Mucosa of gallbladder (tissue), 1 donor: Measurements from ENCODE around the gene PODN. TPM values are rescaled to one million over a fixed set of nuclear protein-coding genes. Genes with fewer than 3 reads are reported as not detected.

Source experiments
- DNase-seq: peaks from one replicate; pipeline ENCODE4 v3.0.0-alpha.2; 2020; ENCODE audit warnings: low spot score
- total RNA-seq: library from RNA; stranded (reverse); gene quantifications from one replicate; pipeline ENCODE4 v1.2.1, GENCODE V29; 2021
- donor health status: DM: no; HTN: no; CAD: no.

PODN gene
- total RNA-seq, 1 donor from 2014 or later: 250 TPM

DNA sequence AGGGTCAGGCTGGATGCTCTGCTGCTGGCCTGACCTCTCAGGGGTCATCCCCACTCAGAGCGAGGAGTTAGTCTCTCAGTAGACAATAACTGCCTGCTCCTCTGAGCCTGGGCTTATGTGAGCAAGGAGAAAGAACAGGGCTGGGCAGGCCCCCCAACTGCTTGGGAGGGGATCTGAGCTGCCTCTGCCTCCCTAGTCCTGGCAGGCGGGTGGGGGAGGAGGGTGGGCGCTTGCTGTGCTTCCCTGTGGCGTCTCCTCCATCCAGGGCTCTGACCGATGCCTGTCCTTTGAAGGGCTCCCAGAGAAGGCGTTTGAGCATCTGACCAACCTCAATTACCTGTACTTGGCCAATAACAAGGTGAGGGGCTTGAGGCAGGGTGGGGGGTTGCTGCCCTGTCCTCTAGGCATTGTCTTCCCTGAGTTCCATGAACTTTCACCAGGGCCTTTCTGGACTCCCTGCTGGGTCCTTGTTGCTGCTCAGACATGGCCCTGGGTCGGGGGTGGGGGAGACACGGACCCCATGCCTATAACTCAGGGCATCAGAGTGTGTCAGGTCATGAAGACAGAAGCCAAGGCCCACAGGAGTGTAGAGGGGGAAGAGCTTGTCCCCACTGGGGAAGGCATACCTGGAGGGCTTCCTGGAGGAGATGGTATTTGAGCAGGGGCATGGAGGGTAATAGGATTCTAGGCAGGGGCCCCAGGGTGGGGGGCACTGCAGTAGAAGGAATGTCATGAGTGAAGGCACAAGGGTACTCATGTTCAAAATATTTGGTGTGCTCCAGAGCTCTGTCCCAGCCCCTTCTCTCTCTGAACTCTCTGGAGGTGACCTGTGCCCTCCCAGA is 12.5 kb downstream of the PODN start:
- DNase-seq: no peak

DNA sequence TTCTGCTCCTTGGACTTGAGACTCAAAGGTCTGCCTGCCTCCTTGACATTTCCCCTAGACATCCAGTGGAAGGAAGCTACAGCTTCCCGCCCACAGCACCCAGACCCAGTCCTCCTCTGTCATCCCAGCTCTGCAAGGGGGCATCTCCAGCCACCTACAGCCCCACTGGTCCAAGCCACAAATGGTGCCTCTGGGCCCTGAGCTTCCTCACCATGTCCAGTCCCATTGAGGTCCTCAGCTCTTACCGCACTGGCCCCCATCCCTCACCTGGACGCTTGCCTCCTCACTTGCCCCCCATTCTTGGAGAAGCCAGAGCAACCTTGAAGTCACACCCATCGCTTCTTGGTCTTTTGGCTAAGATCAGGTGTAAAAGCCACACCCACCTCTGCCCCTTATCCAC is 13.2 kb downstream of the PODN start:
- DNase-seq: no peak

- DNase-seq: no peak
Observed at GRCh38 chr1:53075761-53076163, 13.7 kb downstream of the PODN start.

DNA sequence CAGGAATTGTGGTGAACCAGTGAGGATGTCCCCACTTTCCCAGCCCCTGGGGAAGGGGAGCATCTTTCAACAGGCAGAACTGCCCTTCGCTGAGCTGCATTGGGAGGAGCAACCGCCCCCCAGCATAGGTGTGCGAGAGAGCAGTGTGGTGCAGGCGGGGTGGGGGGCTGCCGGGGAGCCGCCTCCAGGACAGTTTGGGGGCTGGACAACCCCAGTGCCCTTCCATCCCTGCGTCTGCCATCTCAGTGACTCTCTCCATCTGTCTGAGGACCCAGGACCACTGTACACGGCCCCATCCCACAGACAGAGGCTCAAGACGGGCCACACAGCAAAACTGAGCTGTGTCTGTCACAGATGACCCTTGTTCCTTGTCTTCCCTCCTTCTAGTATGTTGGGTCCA is 14.2 kb downstream of the PODN start:
- DNase-seq: no peak

DNA sequence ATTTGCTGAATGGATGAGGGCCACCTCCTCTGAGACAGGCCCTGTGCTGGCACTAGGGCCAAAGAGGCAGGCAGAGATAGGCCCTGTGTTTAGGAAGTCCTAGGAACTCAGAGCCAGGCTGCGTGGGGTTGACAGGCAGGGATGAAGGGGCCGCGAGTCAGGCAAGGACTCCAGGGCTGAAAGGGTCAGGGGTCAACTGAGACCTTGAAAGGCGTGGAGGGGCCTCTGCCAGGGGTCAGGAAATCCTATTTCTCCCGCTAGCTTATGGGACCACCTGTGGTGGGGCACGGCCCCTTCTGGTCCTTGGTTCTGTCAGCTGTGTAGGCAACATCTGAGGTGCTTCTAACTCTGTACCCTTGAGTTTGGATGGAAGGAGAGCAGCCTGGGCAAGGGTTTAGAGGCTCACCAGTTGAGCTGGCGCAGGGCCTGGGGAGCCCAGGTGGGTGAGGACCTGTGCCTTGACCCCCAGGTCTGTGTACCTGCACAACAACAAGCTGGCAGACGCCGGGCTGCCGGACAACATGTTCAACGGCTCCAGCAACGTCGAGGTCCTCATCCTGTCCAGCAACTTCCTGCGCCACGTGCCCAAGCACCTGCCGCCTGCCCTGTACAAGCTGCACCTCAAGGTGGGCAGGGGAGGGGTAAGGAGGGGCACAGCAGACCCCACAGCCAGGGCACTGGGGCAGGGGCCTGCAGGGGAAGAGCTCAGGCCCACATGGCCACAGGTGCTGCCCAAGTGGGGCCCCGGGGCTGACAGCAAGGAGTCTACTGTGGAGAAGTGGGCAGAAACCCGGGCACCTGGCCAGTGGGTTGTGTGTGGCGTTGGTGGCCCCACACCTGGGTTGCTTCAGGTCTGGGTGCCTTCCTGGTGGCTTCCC is 14.9 kb downstream of the PODN start:
- no peak for DNase-seq

DNA sequence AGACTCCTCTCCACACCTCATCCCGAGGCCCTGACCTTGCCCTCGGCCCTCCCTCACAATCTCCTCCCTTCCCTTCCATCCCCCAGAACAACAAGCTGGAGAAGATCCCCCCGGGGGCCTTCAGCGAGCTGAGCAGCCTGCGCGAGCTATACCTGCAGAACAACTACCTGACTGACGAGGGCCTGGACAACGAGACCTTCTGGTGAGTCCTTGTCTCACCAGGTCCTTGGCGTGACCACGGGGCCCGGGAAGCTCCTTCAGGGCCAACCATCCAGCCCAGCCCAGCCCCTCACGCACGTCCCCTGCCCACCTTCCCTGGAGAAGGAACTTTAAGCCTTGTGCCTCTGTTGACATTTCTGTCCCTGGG is 15.6 kb downstream of the PODN start:
- no peak for DNase-seq

DNA sequence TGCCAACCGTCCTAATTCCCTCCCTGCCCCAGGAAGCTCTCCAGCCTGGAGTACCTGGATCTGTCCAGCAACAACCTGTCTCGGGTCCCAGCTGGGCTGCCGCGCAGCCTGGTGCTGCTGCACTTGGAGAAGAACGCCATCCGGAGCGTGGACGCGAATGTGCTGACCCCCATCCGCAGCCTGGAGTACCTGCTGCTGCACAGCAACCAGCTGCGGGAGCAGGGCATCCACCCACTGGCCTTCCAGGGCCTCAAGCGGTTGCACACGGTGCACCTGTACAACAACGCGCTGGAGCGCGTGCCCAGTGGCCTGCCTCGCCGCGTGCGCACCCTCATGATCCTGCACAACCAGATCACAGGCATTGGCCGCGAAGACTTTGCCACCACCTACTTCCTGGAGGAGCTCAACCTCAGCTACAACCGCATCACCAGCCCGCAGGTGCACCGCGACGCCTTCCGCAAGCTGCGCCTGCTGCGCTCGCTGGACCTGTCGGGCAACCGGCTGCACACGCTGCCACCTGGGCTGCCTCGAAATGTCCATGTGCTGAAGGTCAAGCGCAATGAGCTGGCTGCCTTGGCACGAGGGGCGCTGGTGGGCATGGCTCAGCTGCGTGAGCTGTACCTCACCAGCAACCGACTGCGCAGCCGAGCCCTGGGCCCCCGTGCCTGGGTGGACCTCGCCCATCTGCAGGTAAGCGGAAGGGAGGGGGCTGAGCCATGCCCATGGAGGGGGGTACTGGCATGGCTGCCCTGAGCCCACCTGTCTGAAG is 16.5 kb downstream of the PODN start:
- no peak for DNase-seq

DNA sequence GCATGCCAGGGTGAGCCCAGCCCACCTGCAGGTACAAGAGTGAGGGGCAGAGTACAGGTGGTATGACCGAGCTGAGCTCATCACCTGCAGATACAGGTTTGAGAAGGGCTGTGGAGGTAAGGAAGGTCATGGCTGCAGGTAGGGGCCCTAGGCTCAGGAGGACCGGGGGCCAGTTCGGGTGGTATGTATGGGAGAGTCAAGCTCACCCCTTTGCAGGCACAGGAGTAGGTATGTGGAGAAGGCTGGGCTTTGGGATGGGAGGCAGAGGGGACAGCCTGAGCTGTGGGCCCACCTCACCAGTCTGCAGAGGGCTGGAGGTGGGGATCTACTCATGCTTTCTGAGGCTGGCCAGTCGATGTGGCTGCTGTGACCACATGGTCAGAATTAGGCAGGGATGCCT is 17.2 kb downstream of the PODN start:
- DNase-seq: no peak

DNA sequence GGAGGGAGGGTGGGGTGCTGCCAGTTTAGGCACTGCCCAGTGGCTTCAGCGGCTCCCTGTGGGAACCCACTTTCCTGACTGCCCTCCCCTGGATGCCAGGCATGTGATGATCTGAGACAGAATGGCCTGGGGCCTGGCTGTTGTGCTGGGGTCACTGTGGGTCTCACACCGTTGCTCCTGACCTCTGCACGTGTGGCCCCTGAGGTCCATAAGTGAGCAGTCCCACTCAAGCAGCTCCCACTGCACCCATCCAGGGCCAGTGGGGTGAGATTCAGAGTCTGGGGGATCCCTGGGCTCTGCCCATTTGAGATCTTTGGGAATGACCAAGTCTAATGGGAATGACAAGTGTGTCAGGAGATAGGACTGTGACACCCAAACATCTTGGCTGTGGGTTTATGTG is 18.0 kb downstream of the PODN start:
- DNase-seq: no peak

DNA sequence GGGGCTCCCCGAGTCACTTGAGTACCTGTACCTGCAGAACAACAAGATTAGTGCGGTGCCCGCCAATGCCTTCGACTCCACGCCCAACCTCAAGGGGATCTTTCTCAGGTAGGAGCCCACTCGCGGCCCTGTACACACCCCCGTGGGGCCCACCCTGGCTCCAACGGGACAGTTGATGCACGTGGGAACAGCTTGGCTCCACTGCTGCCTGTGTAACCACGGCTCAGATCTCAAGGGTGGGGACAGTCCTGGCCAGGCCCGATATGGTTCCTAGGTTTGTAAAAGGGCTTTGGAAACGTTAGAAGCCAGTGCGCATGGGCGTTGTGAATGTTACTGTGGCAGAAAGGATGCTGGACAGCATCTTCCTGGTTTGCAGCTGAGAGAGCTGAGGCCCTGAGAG is 18.8 kb downstream of the PODN start:
- DNase-seq: no peak

DNA sequence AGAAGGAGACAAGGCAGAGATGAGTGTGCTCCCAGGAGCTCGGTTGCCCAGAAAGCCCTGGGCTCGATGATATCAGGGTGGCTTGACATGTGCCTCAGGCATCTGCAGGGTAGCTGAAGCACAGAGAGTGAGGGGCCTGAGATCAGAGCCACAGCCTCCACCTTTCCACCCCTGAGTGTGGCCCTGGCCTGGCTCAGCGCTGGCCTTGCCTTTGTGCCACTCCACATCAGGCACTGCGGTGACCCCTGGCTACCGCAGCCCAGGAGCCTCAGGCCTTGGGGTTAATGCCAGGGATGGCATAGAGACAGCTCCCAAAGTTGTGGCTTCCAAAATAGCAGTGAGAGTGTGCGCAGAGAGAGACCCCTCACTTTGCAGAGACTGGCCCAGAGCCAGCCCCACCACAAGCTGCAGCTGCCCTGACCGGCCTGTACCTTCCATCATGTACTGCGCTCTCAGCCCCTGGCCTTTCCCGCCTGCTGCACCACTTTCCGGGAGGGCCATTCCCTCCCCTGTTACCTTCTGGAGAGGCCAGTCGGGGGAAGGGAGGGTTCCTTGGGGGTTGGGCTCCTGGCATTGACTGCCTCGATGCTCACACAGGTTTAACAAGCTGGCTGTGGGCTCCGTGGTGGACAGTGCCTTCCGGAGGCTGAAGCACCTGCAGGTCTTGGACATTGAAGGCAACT is 19.5 kb downstream of the PODN start:
- no peak for DNase-seq

DNA sequence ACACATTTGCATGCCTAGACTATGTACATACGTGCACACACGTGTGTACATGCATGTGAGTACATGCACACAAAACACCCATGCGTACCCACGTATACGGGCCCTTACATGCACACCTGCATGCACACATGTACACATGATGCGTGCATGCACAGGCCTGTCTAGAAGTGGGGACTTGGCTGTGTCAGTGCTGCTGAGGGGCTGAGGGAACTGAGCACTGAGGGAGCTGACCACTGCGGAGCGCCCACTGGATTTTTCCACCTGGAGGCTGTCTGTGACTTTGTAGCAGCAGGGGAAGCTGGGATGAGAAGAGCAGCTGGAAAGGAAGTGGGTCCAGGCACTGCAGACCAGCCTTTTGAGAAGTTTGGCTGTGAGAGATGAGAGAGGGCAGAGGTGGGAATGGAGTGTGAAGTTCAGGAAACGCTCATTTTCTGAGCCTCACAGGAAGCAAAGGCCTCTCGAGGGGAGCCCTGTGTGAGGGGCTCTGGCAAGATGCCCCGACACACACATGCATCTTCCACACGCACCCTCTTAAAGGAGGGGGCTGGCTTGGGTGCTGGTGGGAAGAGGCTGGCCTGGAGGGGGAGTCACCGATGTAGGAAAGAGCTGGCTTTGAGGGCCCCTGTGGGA is 20.9 kb downstream of the PODN start:
- DNase-seq: no peak

GRCh38 chr1:53083636-53084588 is 21.9 kb downstream of the PODN start:
- no peak for DNase-seq

GRCh38 chr1:53084589-53084971 is 22.6 kb downstream of the PODN start:
- no peak for DNase-seq

GRCh38 chr1:53085405-53085804 is 23.4 kb downstream of the PODN start:
- DNase-seq: no peak

- no peak for DNase-seq
Observed at GRCh38 chr1:53086491-53087070, 24.6 kb downstream of the PODN start.

DNA sequence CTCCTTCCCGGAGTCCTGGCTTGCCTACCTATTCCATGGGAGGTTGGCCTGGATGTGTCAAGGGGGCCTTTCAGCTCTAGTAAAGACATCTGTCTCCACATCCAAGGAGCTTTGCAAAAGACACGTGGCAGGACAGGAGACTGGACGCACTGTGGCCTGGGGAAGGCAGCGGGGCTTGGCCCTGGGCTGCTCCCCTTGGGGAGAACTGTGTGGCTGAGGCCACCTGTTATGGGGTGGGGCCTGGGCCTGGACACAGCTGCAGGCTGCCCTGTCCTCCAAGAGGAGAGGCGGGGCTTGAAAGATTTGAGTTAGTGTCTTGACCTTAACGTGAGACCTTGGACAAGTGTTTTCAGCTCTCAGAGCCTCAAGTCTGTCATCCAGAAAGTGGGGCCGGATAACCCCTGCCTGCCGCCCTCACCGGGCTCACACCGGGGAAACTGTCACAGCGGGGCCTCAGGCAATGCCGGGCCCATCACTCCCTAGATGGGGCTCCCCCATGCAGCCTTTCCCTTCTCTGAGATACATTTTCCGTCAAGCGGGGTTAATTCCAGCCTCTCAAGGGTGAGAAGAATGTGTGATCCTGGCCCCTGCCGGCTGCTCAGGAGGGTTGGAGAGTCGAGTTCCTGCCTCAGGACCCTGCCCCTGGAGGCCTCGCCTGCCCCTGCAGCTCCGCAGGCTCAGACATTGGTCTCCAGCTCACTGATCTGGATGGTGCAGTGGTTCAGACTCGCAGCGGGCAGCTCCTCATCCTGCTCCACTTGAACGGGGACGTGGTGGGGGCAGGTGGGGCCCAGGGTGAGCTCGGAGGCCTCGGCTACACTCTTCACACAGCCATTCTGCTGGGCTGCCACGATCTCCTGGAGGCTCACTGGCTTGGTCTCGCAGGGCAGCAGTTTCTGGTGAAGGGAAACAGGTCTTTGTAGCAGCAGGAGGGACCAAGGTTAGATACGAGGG is 25.6 kb downstream of the PODN start:
- no peak for DNase-seq

GRCh38 chr1:53088616-53089300 is 26.7 kb downstream of the PODN start:
- no peak for DNase-seq
